Uterus (tissue), 4 donors: ENCODE data around the gene FAM174C. TPM values are rescaled to one million over a fixed set of nuclear protein-coding genes. Genes with fewer than 3 reads are reported as not detected.

Experiments
- DNase-seq, 2 donors: peaks; one replicate each; pipeline ENCODE4 v3.0.0-alpha.2; 2019 to 2020
- H3K27ac ChIP-seq, 2 donors: fragments of 200-600 bp; sonication (generic); 1 replicate in 1 of 2; 2 replicates in 1 of 2; pipeline ENCODE4 v1.5.1; 2016 to 2018
- H3K27me3 ChIP-seq, 2 donors: fragments of 200-600 bp; sonication (generic); one replicate each; pipeline ENCODE4 v1.5.1; 2018 to 2019; ENCODE audit warnings: control low read depth in 1 of 2
- H3K36me3 ChIP-seq, 2 donors: fragments of 200-600 bp; sonication (generic); one replicate each; pipeline ENCODE4 v1.5.1; 2019; ENCODE audit warnings: control low read depth in 1 of 2
- H3K4me1 ChIP-seq, 2 donors: fragments of 200-600 bp; sonication (generic); one replicate each; pipeline ENCODE4 v1.5.1; 2018 to 2019; ENCODE audit warnings: control low read depth in 1 of 2
- H3K4me3 ChIP-seq, 2 donors: fragments of 200-600 bp; sonication (generic); 1 replicate in 1 of 2; 2 replicates in 1 of 2; pipeline ENCODE4 v1.5.1; 2018 to 2019; ENCODE audit warnings: mild to moderate bottlenecking in 1 of 2
- H3K9me3 ChIP-seq, 2 donors: fragments of 200-600 bp; sonication (generic); one replicate each; pipeline ENCODE4 v1.5.1; 2019; ENCODE audit warnings: control low read depth in 1 of 2
- CTCF ChIP-seq, 4 experiments: fragments of 200-600 bp in 2 of 4; fragments of 450-650 bp in 2 of 4; sonication (generic) in 2 of 4; IDR thresholded peaks; one replicate each; pipeline ENCODE4 v1.5.1; 2016 to 2019; ENCODE audit warnings: antibody characterized with exemption in 4 of 4, mild to moderate bottlenecking in 2 of 4, moderate library complexity in 1 of 4
- POLR2A ChIP-seq, 2 donors: fragments of 450-650 bp; IDR thresholded peaks; one replicate each; pipeline ENCODE4 v1.6.1; 2016; ENCODE audit warnings: antibody characterized with exemption in 2 of 2, mild to moderate bottlenecking in 1 of 2, moderate library complexity in 1 of 2
- intact Hi-C: fragments of 100-400 bp; cut with DNase I; formaldehyde crosslinking; loops from one replicate; pipeline ENCODE4 v1.15.1; 2023; ENCODE audit warnings: low total_unique reads
- total RNA-seq, 4 donors: library from RNA; depleted of rRNA in 3 of 4; stranded (reverse); fragments of >200 nt in 3 of 4; gene quantifications; one replicate each; pipeline versions ENCODE4 v1.1.0 to v1.2.4, GENCODE V29; 2014 to 2023
- donor health status: DM: yes; HTN: yes; CAD: no.

Gene FAM174C
- total RNA-seq, 4 donors from 2014 or later = 2.1 to 24.3 (median 7.1) TPM

GRCh38 chr19:1312767-1313694 is 37.7 kb downstream of the FAM174C start:
- Histone ChIP-seq H3K4me3 (no peak overlapping the region), H3K27ac (no peak overlapping the region), H3K36me3 (no peaks in the 10 kb centered on the region), H3K27me3 (peaks cover 9 to 13% of the 10 kb centered on the region in 2 donors), H3K9me3 (no peaks in the 10 kb centered on the region), H3K4me1 (peaks cover 0 to 6% of the 10 kb centered on the region in 2 donors)
- TF ChIP-seq CTCF (IDR thresholded peaks at IDR 0.05) (no peak), POLR2A (IDR thresholded peaks at IDR 0.05) (no peak)
- intact Hi-C loops = no loop called here
- no peak for DNase-seq

DNA sequence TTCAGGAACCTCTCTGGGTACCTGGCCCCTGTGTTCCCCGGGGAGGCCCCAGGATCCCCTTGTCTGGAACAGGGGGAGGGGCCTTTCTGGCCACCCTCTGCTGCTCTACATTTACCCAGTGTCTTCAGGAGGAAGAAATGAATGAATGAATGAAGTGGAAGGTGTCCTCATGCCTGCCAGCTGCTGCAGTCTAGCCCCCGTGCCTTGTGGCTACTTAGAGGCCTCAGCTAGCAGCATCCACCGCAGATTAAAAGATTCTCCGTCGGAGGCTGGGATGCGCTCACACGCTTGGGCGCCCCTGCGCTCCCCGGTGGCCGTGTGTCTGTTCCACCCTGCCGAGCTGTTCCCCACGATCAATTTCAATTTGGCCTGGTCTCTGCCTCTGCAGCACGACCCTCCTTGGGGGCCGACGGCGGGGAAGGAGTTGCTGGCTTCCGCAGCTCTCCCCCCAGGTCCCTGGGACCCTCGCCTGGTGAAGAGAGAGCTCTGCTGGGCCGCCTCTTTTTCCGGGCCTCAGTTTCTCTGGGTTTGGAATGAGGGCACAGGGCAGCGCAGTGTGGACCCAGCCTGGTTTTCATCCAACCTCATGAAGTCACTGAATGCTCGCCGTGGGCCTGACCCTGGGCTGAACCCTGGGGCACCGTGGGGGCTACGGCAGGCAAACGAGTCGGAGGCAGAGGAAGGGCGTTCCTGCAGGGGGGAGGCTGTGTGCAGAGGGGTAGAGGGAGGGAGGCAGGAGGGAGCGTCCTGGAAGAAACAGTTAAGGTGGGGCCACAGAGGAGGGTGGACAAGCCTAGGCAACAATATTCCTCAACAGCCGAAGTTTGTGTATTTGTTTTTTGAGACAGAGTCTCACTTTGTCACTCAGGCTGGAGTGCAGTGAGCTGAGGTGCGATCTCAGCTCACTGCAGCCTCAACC is 38.6 kb downstream of the FAM174C start:
- H3K4me1 ChIP-seq = peaks cover 0 to 6% of the 10 kb centered on the region in 2 donors
- H3K9me3 ChIP-seq = no peaks in the 10 kb centered on the region
- peaks cover 9 to 13% of the 10 kb centered on the region in 2 donors for H3K27me3 ChIP-seq
- no peaks in the 10 kb centered on the region for H3K36me3 ChIP-seq
- no peak for DNase-seq
- no peak overlapping the region for H3K4me3 ChIP-seq
- no peak overlapping the region for H3K27ac ChIP-seq
- intact Hi-C loops = no loop called here
- TF ChIP-seq CTCF (IDR thresholded peaks at IDR 0.05) (no peak), POLR2A (IDR thresholded peaks at IDR 0.05) (no peak)

GRCh38 chr19:1315470-1316166 is 40.3 kb downstream of the FAM174C start:
- Histone ChIP-seq H3K4me1 (peaks cover 0 to 6% of the 10 kb centered on the region in 2 donors), H3K27me3 (peaks cover 6 to 12% of the 10 kb centered on the region in 2 donors), H3K4me3 (peak overlapping the region in 1 of 2 donors; percentile 20), H3K36me3 (no peaks in the 10 kb centered on the region), H3K9me3 (no peaks in the 10 kb centered on the region), H3K27ac (no peak overlapping the region)
- TF ChIP-seq CTCF (IDR thresholded peaks at IDR 0.05) = peak; percentile 62 to 75 (median 70)
- no peak for TF ChIP-seq POLR2A (IDR thresholded peaks at IDR 0.05)
- peak in 1 of 2 donors; percentile 46 for DNase-seq
- intact Hi-C loops = no loop called here

DNA sequence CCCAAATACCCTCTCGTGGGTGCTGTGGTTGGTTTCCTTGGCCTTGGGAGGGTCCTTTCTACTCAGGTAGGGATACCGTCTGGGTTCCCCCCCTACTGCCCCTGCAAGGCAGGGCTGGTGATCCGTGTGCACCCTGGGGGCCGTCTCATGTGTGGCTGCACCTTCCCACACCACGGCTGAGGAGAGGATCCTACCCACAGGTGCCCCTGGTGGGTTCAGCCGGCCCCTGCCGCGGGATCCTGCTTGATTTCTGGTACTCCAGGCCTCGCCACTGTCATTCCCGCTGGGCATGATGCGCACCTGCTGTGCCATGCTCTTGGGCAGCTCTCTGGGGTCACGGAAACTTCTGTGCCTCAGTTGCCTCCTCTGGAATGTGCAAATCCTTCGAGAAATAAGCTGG is 41.1 kb downstream of the FAM174C start:
- Histone ChIP-seq H3K9me3 (no peaks in the 10 kb centered on the region), H3K4me1 (peaks cover 0 to 6% of the 10 kb centered on the region in 2 donors), H3K27me3 (peaks cover 6 to 12% of the 10 kb centered on the region in 2 donors), H3K4me3 (no peak overlapping the region), H3K27ac (no peak overlapping the region), H3K36me3 (no peaks in the 10 kb centered on the region)
- intact Hi-C loops = no loop called here
- TF ChIP-seq POLR2A (IDR thresholded peaks at IDR 0.05) (no peak), CTCF (IDR thresholded peaks at IDR 0.05) (no peak)
- DNase-seq = no peak
